ENCODE data around the gene WNT9A.
A peak's percentile ranks its signal among the peaks of the same experiment; 100 is the strongest.

Gene WNT9A

DNA sequence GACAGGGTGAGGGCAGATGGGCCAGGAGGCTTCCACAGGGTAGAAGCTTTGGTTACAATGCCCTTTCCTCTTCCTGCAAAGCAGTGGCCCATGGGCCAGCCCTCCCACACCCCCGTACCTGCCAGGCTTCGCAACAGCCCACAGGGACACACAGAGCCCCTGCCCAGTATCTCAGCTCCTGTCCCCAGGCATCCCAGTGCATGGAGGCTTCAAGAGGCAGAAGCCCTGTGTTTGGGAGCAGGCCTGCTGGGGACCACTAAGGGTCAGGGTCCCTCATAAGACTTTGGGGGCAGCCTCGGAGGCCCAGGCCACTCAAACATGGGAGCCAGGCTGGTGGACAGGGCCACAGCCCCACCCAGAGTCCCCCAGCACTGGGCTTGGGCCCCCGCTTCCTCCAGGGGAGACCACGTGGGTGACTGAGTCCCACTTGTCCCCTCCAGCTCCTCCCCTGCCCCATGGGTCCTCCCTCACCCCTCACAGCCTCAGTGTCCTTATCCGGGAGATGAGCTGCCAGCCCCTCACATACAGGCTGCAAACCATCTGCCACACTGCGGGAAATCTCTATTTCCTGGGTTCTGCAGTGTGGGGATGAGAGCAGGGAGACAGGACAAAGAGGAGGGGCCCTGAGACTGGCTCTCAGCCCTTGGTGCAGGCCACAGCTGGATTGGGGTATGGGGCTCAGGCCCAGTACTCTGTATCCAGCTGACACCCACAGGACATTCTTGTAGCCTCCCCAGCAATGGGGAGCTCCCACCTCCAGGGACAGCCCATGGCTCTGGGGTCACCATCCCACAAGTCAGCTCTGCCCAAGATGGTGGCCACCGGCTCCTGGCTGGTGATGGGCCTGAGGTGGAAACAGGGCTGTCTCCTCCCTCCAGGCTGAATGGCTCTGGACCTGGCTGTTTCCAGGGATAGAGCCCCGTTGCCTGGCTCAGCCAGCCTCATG lies 50.7 kb downstream of the WNT9A start:
- no peak for DNase-seq

GRCh38 chr1:227895828-227896685 lies 51.7 kb downstream of the WNT9A start:
- DNase-seq, result no peak

- no peak for DNase-seq
These were observed 52.8 kb downstream of the WNT9A start for GRCh38 chr1:227894831-227895451.

- DNase-seq, result no peak
These were observed 53.6 kb downstream of the WNT9A start for GRCh38 chr1:227893949-227894721.

DNA sequence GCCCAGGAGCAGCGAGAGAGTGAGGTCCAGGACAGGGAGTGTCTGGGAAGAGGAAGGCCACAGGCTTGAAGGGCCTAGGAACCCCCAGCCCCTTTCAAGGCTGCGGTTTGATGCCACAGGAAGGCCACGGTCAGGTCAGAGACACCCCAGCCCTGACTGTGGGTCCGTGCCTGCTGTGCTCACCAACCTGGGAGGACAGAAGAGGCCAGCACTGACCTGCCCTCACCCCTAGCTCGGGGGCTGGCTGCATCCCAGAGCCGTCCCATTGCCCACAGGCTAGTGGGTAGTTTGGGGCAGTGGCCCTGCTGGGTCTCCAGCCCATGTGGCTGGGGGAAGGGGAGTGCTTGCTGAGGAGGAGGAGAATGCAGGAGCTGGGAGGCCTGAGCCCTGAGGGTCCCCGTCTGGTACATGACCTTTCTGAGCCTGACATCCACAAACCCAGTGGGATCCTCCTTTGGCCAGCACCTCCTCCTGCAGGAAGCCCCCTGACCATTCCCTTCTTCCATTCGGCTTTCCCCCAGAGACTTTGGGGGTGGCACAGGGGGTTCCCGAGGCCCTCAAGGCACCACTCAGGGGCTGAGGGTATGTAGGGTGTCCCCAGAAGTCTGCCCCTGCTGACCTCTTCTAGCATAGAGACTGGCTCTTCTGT lies 54.3 kb downstream of the WNT9A start:
- no peak for DNase-seq

- no peak for DNase-seq
These were observed 55.0 kb downstream of the WNT9A start for GRCh38 chr1:227892489-227893299.

GRCh38 chr1:227891955-227892488 lies 55.7 kb downstream of the WNT9A start:
- no peak for DNase-seq

DNA sequence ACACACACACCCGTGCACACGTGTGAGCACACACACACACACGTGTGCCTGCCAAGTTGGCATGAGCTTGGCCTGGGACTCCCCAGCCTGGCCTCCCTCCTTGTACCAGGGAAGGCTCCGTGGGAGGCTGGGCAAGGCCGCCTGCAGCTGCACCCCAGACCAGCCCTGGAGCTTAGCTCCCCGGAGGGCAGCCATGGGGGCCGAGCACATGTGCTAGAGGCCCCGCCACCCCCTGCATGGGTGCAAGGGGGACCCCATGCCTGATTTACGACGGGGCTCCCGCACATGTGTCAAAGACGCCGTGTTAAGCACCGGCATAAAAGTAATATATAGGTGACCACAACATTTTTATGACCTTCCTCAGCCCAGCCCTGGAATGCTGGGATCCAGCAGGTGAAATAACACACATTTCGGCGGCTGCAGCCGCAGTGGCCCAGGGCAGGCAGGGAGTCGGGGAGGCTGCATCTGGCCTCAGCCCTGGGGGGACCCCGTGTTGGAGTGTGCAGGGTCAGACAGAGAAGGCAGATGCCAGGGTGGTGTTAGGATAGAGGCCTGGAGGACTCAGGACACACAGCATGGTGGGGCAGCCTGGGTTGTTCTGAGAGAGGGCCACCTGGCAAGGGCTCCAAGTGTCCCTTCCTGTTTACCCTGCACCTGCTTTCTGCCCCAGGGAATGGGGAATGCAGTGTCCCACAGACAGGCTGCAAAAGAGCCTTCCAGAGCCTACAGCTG lies 56.3 kb downstream of the WNT9A start:
- no peak for DNase-seq

DNA sequence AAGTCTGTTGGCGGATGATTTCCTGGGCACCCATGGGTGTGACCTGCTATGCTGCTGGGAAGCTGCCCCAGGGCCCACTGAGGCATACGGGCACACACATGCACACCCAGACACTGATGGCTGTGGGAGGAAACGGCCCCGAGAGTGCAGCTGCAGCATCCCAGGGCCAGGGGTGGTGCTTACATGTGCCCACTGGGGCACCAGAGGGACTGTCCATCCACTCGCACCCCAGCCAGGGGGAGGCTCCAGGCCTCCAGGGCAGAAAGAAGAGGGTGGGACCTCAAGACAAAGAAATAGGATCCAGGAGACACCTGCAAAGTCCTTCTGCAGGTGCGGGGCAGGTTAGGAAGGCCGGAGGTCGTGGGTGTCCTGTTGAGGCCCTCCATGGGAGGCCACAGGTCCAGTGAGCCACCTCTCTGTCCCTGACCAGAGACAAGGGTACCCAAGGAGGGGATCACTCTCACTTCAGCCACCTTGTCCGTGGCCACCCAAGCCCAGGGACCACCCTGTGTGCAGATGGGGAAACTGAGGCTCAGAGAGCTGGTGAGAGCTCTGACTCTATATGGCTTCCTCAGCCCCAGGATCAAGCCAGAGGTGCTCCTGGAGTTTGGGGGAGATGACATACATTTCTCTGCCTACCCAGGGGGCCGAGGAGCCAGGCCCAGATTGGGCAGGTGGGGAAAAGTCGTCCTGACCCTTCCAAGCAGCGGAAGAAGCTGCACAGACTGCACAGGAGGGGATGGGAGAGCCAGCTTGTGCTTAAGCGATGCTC lies 57.1 kb downstream of the WNT9A start:
- no peak for DNase-seq

DNA sequence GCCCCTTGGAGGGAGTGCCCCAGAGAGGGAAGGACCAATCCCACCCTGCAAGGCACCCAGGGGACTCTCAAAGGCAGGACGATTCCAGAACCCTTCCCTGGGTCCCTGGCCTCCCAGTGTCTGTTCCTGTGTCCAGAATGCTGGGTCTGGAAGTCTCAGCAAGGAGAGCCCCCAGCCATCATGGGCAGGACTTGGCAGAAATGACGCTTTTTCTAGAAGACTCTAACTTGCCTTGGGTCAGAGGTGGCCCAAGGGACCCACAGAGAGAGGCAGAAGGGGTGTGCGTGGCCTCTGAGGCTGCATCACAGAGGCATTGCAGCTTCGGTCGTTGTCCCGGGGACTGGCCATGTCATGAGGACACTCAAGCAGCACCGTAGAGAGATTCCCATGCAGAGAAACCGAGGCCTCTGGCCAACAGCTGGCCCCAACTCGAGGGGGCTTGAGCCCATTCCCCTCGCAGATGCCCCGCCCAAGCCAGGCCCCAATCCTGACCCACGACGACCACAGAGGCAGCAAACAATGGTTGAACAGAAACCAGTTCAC lies 57.8 kb downstream of the WNT9A start:
- no peak for DNase-seq

DNA sequence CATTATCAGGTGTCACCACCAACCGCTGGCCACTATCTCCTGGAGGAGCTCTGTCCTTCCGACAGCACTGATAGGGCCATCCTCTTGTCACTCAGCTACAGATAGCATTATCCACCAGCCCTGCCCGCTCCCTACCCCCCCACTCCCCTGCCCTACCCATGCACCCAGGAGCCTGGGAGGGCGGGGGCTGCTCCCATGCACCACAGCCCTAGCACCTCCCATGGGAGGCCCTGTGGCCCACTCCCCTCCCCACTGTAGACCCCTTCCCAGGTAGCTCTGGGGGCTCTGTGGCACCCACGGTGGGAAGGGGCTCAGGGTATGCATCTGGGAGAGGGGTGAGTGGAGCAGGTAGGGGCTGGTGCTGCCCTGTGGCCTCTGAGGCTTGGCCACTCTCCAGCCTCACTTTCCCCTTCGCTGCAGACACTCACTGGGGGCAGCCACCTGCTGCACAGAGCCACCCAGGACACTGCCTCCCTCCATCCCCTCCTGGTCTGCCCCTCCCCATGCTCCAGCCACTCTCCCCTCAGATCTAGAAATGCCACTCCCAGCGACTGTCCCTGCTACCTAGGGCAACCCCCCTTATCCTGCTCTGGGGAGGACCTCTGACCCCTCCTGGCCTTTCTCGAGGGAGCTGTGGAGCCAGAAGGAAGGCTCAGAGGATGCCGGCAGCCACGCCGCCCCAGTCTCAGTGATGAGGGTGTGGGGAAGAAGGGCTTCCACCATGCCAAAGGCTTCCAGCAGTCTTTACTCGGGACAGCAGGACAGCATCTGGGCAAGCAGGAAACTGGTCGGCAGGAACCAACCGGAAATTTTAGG lies 58.5 kb downstream of the WNT9A start:
- no peak for DNase-seq

GRCh38 chr1:227888404-227889046 lies 59.2 kb downstream of the WNT9A start:
- DNase-seq, result no peak

- DNase-seq, result peak in 1 of 2 experiments; percentile 16
These were observed 59.9 kb downstream of the WNT9A start for GRCh38 chr1:227887697-227888403.

- DNase-seq, result no peak
These were observed 60.6 kb downstream of the WNT9A start for GRCh38 chr1:227886993-227887696.

DNA sequence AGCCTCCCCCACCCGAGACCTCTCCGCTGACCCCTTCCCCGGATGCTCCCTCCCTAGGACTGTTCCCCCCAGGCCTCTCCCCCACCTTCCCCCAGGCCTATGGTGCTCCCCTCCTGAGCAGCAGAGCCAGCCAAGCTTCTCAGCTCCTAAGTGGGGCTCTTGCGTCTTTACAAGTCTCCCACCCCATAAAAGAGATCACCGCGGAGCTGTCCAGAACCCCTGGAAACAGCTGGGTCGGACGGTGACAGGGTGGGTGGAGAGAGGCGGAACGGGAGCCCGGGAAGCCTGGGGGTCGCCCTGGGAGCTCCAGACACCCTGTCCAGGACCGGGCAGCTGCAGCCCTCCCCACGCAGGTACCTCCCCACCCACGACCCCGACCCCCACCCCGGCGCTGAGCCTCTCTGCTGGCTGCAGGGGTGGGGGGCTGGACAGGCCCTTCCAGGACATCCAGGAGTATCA lies 61.2 kb downstream of the WNT9A start:
- DNase-seq, result no peak

Measured in activated CD4-positive, alpha-beta T cell treated with anti-CD3 and anti-CD28 coated beads, Interleukin-2, amount 50 U/mL, for 4 hours (primary cell).